Measurements from ENCODE around the gene UBE2I. TPM values are rescaled to one million over a fixed set of nuclear protein-coding genes. Genes with fewer than 3 reads are reported as not detected.

The UBE2I gene
- total RNA-seq, 1 experiment from 2014 or later = 212 TPM

GRCh38 chr16:1311738-1312466 lies 2.5 kb downstream of the UBE2I start:
- CTCF ChIA-PET = no interaction called here
- H3K9me3 ChIP-seq (ENCODE audit: control insufficient read depth in 1 of 2, insufficient read depth in 1 of 2, low read depth in 1 of 2, low read length in 2 of 2) = no peaks in the 10 kb centered on the region
- H3K4me3 ChIP-seq (replicated peaks in 1 of 2; ENCODE audit: low read depth in 1 of 2, low read length in 2 of 2) = peak overlapping the region; percentile 98 to 99
- POLR2A ChIA-PET = no interaction called here
- H2AFZ ChIP-seq (ENCODE audit: low read depth, low read length, poor library complexity, severe bottlenecking) = no peak overlapping the region
- no peak for ATAC-seq
- peaks cover 71% of the 10 kb centered on the region for H3K79me2 ChIP-seq (ENCODE audit: insufficient read depth, low read length)
- H3K27me3 ChIP-seq (ENCODE audit: insufficient read depth, low read length) = no peaks in the 10 kb centered on the region
- H3K9ac ChIP-seq (ENCODE audit: low read length) = peak overlapping the region; percentile 96
- peak overlapping the region; percentile 94 for H3K4me2 ChIP-seq (ENCODE audit: low read length)
- H3K27ac ChIP-seq (ENCODE audit: low read depth, low read length) = peak overlapping the region; percentile 100; the same call in 1 of the 2 replicates
- H3K4me1 ChIP-seq (ENCODE audit: control insufficient read depth in 1 of 2, insufficient read depth in 2 of 2, low read length in 2 of 2) = peaks cover 7 to 37% of the 10 kb centered on the region in 2 experiments
- RAD21 ChIA-PET (ENCODE audit: low non-redundant PET in 1 of 2, low total read pairs in 2 of 2, uncharacterized antibody in 2 of 2, unreplicated experiment in 2 of 2) = no interaction called here
- intact Hi-C loops (cut with micrococcal nuclease) = no loop called here
- H4K20me1 ChIP-seq (ENCODE audit: insufficient read depth) = peaks cover 29% of the 10 kb centered on the region; the same call in 1 of the 2 replicates
- H3K36me3 ChIP-seq (ENCODE audit: control insufficient read depth in 1 of 2, insufficient read depth in 2 of 2, low read length in 2 of 2) = peaks cover 22 to 45% of the 10 kb centered on the region in 2 experiments
- DNase-seq (ENCODE audit: low read depth, low spot score) = no peak
- no peaks in the 10 kb centered on the region for H3K9me2 ChIP-seq (ENCODE audit: insufficient read depth)
- no TSS peak for BruUV-seq (replicated peaks)
- TF ChIP-seq CEBPB (IDR thresholded peaks at IDR 0.05; ENCODE audit: low read depth) (no peak), ZNF274 (IDR thresholded peaks at IDR 0.05; ENCODE audit: low read depth, low read length) (no peak), ATF3 (IDR thresholded peaks at IDR 0.05) (no peak), ZBTB33 (IDR thresholded peaks at IDR 0.05; ENCODE audit: extremely low read depth, insufficient replicate concordance, low read length) (no peak), SP1 (IDR thresholded peaks at IDR 0.05; ENCODE audit: low read depth) (no peak), EZH2phosphoT487 (IDR thresholded peaks at IDR 0.05; ENCODE audit: borderline replicate concordance) (no peak), CBX3 (IDR thresholded peaks at IDR 0.05; ENCODE audit: low read depth) (no peak), CTCF (IDR thresholded peaks at IDR 0.05 in 2 of 3, conservative IDR thresholded peaks at IDR 0.05 in 1 of 3; ENCODE audit: borderline replicate concordance in 1 of 3, insufficient read depth in 1 of 3, low read depth in 2 of 3, low read length in 2 of 3) (no peak)

Measured in HCT116 (cell line).